DOHH2 (cell line): ENCODE measurements around the gene ANKDD1B.
A peak's percentile ranks its signal among the peaks of the same experiment; 100 is the strongest.

ENCODE experiments used
- H3F3A ChIP-seq: fragments of 200-600 bp; sonication (generic), shearing (Covaris generic); 2 replicates; pipeline ENCODE4 v1.6.0; 2016; ENCODE audit warnings: antibody characterized with exemption, mild to moderate bottlenecking; ENCODE audit not compliant: control insufficient read depth, insufficient read depth
- H3K27ac ChIP-seq: fragments of 200-600 bp; sonication (generic); 2 replicates; pipeline ENCODE4 v1.5.1; 2014; ENCODE audit warnings: low read depth, mild to moderate bottlenecking, low read length, moderate library complexity
- H3K27me3 ChIP-seq: fragments of 200-600 bp; sonication (generic); 2 replicates; pipeline ENCODE4 v1.6.1; 2014; ENCODE audit warnings: mild to moderate bottlenecking, low read length, mixed read lengths; ENCODE audit not compliant: control insufficient read depth
- H3K36me3 ChIP-seq: fragments of 200-600 bp; sonication (generic); 2 replicates; pipeline ENCODE4 v1.6.1; 2014; ENCODE audit warnings: mild to moderate bottlenecking, low read length, moderate library complexity, mixed read lengths; ENCODE audit not compliant: control insufficient read depth
- H3K4me1 ChIP-seq: fragments of 200-600 bp; sonication (generic); 2 replicates; pipeline ENCODE4 v1.6.1; 2014; ENCODE audit warnings: mild to moderate bottlenecking, low read length, mixed read lengths; ENCODE audit not compliant: control insufficient read depth
- H3K4me2 ChIP-seq: fragments of 200-600 bp; sonication (generic); 2 replicates; pipeline ENCODE4 v1.6.0; 2014; ENCODE audit warnings: mild to moderate bottlenecking, low read length, moderate library complexity
- H3K4me3 ChIP-seq: fragments of 200-600 bp; sonication (generic); 2 replicates; pipeline ENCODE4 v1.5.1; 2014; ENCODE audit warnings: mild to moderate bottlenecking, low read length, mixed read lengths
- H3K79me2 ChIP-seq: fragments of 200-600 bp; sonication (generic); 2 replicates; pipeline ENCODE4 v1.6.1; 2014; ENCODE audit warnings: mild to moderate bottlenecking, low read length, mixed read lengths; ENCODE audit not compliant: control insufficient read depth
- H3K9me2 ChIP-seq: fragments of 200-600 bp; sonication (generic); replicated peaks from 2 replicates; pipeline ENCODE4 v1.6.1; 2014; ENCODE audit warnings: mild to moderate bottlenecking, low read length, mixed read lengths; ENCODE audit not compliant: control insufficient read depth
- H3K9me3 ChIP-seq: fragments of 200-600 bp; sonication (generic); 2 replicates; pipeline ENCODE4 v1.6.1; 2014; ENCODE audit warnings: antibody characterized with exemption, low read length, mixed read lengths; ENCODE audit not compliant: control insufficient read depth, insufficient read depth
- H4K20me1 ChIP-seq: fragments of 200-600 bp; sonication (generic); 2 replicates; pipeline ENCODE4 v1.6.0; 2014; ENCODE audit warnings: low read depth, mild to moderate bottlenecking, antibody characterized with exemption, low read length, moderate library complexity; ENCODE audit not compliant: control insufficient read depth, insufficient read depth
- EZH2phosphoT487 ChIP-seq: fragments of 200-600 bp; sonication (generic); IDR thresholded peaks from 2 replicates; pipeline ENCODE4 v1.6.1; 2017; ENCODE audit warnings: borderline replicate concordance, mild to moderate bottlenecking, antibody characterized with exemption, low read length, moderate library complexity, mixed read lengths
- TF ChIP-seq, protein P1 (sequence below): fragments of 200-600 bp; sonication (generic); IDR thresholded peaks from one replicate; pipeline ENCODE4 v1.5.1; 2014; ENCODE audit warnings: antibody characterized with exemption, mild to moderate bottlenecking, low read depth, low read length; ENCODE audit not compliant: poor library complexity, severe bottlenecking

Gene ANKDD1B

DNA sequence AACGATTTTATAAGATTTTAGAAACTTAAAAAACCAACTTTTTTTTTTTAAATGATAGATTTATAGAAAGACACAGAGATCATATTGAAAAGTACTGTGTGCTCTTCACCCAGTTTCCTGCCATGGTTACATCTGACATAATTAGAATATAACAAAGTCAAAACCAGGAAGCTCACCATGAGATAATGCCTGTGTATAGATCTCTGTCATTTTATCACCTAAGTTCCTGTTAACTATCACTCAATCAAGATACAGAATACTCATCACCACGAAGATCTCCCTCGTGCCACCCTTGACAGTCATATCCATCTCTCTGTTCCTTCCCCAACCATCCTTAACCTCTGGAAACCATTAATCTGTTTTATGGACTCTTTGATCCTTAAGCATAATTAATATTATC is 66.9 kb downstream of the ANKDD1B start:
- H3F3A ChIP-seq = peaks cover 6% of the 10 kb centered on the region
- H3K4me3 ChIP-seq = no peak overlapping the region
- H3K9me3 ChIP-seq = no peaks in the 10 kb centered on the region
- H3K79me2 ChIP-seq = no peaks in the 10 kb centered on the region
- H3K27me3 ChIP-seq = no peaks in the 10 kb centered on the region
- no peaks in the 10 kb centered on the region for H4K20me1 ChIP-seq
- no peak overlapping the region for H3K4me2 ChIP-seq
- H3K4me1 ChIP-seq = peaks cover 8% of the 10 kb centered on the region; the same call in 1 of the 2 replicates
- no peak overlapping the region for H3K27ac ChIP-seq
- TF ChIP-seq EZH2phosphoT487 = no peak
- peaks cover 37% of the 10 kb centered on the region for H3K36me3 ChIP-seq
- no peaks in the 10 kb centered on the region for H3K9me2 ChIP-seq

DNA sequence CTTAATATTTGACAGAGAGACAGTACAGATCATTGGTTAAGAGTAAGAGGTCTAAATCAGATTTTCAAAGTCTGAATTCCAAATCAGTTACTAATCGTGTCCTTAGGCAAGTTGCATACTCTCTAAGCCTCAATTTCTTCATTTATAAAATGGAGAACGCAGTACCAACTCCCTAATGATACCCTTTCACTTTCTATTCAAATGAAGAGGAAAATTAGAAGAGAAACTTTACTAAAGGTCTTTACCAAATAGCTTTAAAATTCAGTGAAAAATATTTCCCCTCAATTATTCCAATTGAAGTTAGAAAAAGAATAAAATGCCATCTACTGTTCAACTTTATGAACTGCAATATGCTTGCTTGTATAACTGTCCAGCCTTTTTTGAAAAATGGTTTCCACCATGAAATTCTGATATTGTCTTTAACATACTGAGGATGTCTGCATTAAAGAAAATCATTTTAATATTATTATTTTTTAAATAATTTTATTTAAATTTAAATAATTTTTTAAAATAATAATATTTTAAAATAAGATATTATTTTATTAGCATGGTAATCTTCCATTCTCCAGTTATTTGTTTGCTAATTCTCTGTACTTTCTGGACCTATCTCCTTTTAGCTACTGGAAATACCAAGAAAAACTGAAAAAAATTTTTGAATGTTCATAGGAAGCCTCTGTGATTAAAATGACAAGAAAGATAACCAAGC is 70.0 kb downstream of the ANKDD1B start:
- Histone ChIP-seq H3K4me2 (no peak overlapping the region), H3K79me2 (no peaks in the 10 kb centered on the region), H3K4me3 (no peak overlapping the region), H3K9me2 (no peaks in the 10 kb centered on the region), H3K27ac (no peak overlapping the region), H3K4me1 (peaks cover 8% of the 10 kb centered on the region; the same call in 1 of the 2 replicates), H4K20me1 (no peaks in the 10 kb centered on the region), H3K36me3 (peaks cover 34% of the 10 kb centered on the region), H3F3A (peaks cover 6% of the 10 kb centered on the region), H3K9me3 (no peaks in the 10 kb centered on the region), H3K27me3 (no peaks in the 10 kb centered on the region)
- TF ChIP-seq, protein P1, sequence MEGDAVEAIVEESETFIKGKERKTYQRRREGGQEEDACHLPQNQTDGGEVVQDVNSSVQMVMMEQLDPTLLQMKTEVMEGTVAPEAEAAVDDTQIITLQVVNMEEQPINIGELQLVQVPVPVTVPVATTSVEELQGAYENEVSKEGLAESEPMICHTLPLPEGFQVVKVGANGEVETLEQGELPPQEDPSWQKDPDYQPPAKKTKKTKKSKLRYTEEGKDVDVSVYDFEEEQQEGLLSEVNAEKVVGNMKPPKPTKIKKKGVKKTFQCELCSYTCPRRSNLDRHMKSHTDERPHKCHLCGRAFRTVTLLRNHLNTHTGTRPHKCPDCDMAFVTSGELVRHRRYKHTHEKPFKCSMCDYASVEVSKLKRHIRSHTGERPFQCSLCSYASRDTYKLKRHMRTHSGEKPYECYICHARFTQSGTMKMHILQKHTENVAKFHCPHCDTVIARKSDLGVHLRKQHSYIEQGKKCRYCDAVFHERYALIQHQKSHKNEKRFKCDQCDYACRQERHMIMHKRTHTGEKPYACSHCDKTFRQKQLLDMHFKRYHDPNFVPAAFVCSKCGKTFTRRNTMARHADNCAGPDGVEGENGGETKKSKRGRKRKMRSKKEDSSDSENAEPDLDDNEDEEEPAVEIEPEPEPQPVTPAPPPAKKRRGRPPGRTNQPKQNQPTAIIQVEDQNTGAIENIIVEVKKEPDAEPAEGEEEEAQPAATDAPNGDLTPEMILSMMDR = peak; percentile 48
- no peak for TF ChIP-seq EZH2phosphoT487

DNA sequence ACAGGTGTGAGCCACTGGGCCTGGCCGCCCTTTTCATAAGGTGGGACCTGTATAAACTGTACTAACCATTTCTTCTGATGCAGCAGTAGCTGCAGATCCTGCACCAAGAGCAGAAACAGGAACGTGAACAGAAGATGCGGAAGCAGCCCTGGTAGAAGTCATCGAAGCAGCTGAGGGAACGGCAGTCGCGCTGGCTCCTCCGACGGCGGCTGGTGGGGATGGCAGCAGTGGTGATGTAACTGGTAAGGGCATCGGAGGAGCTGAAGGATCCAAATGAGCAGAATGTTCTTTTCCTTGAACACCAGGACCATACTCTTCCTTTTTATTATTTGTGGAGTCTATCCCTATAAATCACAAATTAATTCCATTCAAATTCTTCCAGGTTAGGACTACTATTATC is 73.9 kb downstream of the ANKDD1B start:
- Histone ChIP-seq H3K4me2 (no peak overlapping the region), H3K36me3 (peaks cover 42% of the 10 kb centered on the region)

GRCh38 chr5:75686480-75686879 is 75.2 kb downstream of the ANKDD1B start:
- no peaks in the 10 kb centered on the region for H3K79me2 ChIP-seq
- H3K27ac ChIP-seq = no peak overlapping the region
- no peaks in the 10 kb centered on the region for H3K4me1 ChIP-seq
- H4K20me1 ChIP-seq = no peaks in the 10 kb centered on the region
- H3K4me3 ChIP-seq = no peak overlapping the region
- H3K4me2 ChIP-seq = no peak overlapping the region
- no peaks in the 10 kb centered on the region for H3K27me3 ChIP-seq
- H3K36me3 ChIP-seq = peaks cover 50% of the 10 kb centered on the region
- H3F3A ChIP-seq = peaks cover 6% of the 10 kb centered on the region
- TF ChIP-seq EZH2phosphoT487 = no peak
- TF ChIP-seq, protein P1 = no peak
- H3K9me3 ChIP-seq = no peaks in the 10 kb centered on the region
- no peaks in the 10 kb centered on the region for H3K9me2 ChIP-seq

More for the DNA sequence above, 73.9 kb downstream of the ANKDD1B start:
- no peaks in the 10 kb centered on the region for H3K4me1 ChIP-seq
- H3K9me3 ChIP-seq = no peaks in the 10 kb centered on the region
- no peaks in the 10 kb centered on the region for H3K79me2 ChIP-seq
- no peaks in the 10 kb centered on the region for H3K9me2 ChIP-seq
- no peak overlapping the region for H3K27ac ChIP-seq
- no peaks in the 10 kb centered on the region for H4K20me1 ChIP-seq
- peaks cover 6% of the 10 kb centered on the region for H3F3A ChIP-seq
- no peak for TF ChIP-seq EZH2phosphoT487
- TF ChIP-seq, protein P1 = no peak
- no peak overlapping the region for H3K4me3 ChIP-seq
- no peaks in the 10 kb centered on the region for H3K27me3 ChIP-seq
